ENCODE measurements around the gene LHX6. TPM values are rescaled to one million over a fixed set of nuclear protein-coding genes. Genes with fewer than 3 reads are reported as not detected.
A peak's percentile ranks its signal among the peaks of the same experiment; 100 is the strongest.

The LHX6 gene
- total and polyA plus RNA-seq, 2 of the 13 experiments (the other 11 are each of a cell fraction or from before 2014, with no cell fraction given), result 1.1 to 1.3 TPM

DNA sequence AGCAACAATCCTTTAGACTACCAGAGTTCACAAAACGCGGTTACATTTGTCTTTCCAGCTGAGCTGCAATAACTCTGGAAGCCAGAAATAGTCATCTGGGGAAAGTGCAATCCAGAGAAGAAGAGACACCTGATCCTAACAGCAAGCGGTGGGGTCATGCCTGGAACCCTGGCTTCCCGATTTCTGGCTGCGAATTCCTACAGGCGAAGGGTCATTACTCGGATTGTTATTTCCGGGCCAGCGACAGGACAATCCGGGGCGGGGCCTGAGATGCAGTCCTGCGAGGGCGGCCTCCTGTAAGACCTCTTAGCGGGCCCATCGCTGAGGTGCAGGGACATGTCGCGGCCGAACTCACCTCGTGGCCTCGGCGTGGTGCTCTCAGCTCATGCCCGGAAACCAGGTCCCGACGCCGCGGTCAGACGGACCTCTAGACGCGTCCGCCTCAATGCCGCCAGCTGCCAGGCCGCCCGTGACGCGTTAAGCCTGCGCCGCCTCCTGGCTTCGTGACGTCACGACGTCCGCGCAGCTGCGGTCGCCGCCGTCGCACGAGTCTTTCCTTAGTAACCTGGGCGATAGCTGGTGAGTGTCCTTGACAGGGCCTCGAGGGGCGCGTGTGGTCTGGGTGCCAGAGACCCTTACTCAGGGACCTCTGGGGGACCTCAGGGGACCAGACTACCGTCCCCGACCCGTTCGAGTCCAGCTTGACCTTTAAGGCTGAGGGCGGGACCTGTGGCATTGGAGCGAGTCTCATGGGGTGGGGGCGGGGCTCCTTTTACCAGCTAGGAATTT lies 35.8 kb upstream of the LHX6 start, which contains the start of the genes MRRF and RBM18 (continued):
- TF ChIP-seq, protein P1, sequence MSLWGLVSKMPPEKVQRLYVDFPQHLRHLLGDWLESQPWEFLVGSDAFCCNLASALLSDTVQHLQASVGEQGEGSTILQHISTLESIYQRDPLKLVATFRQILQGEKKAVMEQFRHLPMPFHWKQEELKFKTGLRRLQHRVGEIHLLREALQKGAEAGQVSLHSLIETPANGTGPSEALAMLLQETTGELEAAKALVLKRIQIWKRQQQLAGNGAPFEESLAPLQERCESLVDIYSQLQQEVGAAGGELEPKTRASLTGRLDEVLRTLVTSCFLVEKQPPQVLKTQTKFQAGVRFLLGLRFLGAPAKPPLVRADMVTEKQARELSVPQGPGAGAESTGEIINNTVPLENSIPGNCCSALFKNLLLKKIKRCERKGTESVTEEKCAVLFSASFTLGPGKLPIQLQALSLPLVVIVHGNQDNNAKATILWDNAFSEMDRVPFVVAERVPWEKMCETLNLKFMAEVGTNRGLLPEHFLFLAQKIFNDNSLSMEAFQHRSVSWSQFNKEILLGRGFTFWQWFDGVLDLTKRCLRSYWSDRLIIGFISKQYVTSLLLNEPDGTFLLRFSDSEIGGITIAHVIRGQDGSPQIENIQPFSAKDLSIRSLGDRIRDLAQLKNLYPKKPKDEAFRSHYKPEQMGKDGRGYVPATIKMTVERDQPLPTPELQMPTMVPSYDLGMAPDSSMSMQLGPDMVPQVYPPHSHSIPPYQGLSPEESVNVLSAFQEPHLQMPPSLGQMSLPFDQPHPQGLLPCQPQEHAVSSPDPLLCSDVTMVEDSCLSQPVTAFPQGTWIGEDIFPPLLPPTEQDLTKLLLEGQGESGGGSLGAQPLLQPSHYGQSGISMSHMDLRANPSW (CRISPR knock-in tag; IDR thresholded peaks at IDR 0.05; ENCODE audit: borderline replicate concordance), result no peak
- TF ChIP-seq ZNF646 (CRISPR knock-in tag; IDR thresholded peaks at IDR 0.05) (peak; percentile 57; the same call in 1 of the 2 replicates), MBNL3 (CRISPR knock-in tag; conservative IDR thresholded peaks at IDR 0.05) (no peak), ZNF430 (CRISPR knock-in tag; IDR thresholded peaks at IDR 0.05) (peak; percentile 90; the same call in 1 of the 2 replicates), PHF20 (CRISPR knock-in tag; IDR thresholded peaks at IDR 0.05) (peak; percentile 93), ZBTB44 (CRISPR knock-in tag; IDR thresholded peaks at IDR 0.05) (0 out of 2 replicates have a peak, but pooled peaks have one; percentile 21), ZBTB49 (CRISPR knock-in tag; IDR thresholded peaks at IDR 0.05; ENCODE audit: borderline replicate concordance) (no peak), ZSCAN30 (CRISPR knock-in tag; IDR thresholded peaks at IDR 0.05) (peak; percentile 28; the same call in 1 of the 2 replicates), ATF5 (CRISPR knock-in tag; IDR thresholded peaks at IDR 0.05; ENCODE audit: low read depth) (peak; percentile 89), PPARG (CRISPR knock-in tag; conservative IDR thresholded peaks at IDR 0.05) (0 out of 2 replicates have a peak, but pooled peaks have one; percentile 29), MZF1 (CRISPR knock-in tag; IDR thresholded peaks at IDR 0.05; ENCODE audit: borderline replicate concordance) (0 out of 2 replicates have a peak, but pooled peaks have one; percentile 57)
- TF ChIP-seq, protein P2, sequence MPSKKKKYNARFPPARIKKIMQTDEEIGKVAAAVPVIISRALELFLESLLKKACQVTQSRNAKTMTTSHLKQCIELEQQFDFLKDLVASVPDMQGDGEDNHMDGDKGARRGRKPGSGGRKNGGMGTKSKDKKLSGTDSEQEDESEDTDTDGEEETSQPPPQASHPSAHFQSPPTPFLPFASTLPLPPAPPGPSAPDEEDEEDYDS (CRISPR knock-in tag; IDR thresholded peaks at IDR 0.05), result peak; percentile 58; the same call in 1 of the 2 replicates

Data from HepG2 (cell line).